Measurements from ENCODE around the gene KLHL29.

GRCh38 chr2:23721454-23721826 is 336.5 kb downstream of the KLHL29 start:
- TF ChIP-seq EZH2 (IDR thresholded peaks at IDR 0.05; ENCODE audit: borderline replicate concordance) (no peak), CTCF (IDR thresholded peaks at IDR 0.05; ENCODE audit: poor library complexity) (no peak), EZH2phosphoT487 (IDR thresholded peaks at IDR 0.05; ENCODE audit: low read depth, severe bottlenecking, unreplicated experiment) (no peak)

All from hepatocyte (in vitro differentiated cells).